Smooth muscle cell of the brain vasculature (primary cell): ENCODE results near the gene HAUS7.

Experiments used
- DNase-seq: peaks from one replicate; pipeline ENCODE4 v3.0.0-alpha.2; 2012; ENCODE audit warnings: low read depth, low spot score

Gene HAUS7

GRCh38 chrX:153440556-153441135 lies 29.7 kb downstream of the HAUS7 start:
- DNase-seq: no peak

GRCh38 chrX:153439977-153440376 lies 30.4 kb downstream of the HAUS7 start:
- no peak for DNase-seq

- peak; percentile 6 for DNase-seq
These were observed 31.8 kb downstream of the HAUS7 start for GRCh38 chrX:153438532-153438931.

GRCh38 chrX:153435845-153436244 lies 34.5 kb downstream of the HAUS7 start:
- DNase-seq: no peak

DNA sequence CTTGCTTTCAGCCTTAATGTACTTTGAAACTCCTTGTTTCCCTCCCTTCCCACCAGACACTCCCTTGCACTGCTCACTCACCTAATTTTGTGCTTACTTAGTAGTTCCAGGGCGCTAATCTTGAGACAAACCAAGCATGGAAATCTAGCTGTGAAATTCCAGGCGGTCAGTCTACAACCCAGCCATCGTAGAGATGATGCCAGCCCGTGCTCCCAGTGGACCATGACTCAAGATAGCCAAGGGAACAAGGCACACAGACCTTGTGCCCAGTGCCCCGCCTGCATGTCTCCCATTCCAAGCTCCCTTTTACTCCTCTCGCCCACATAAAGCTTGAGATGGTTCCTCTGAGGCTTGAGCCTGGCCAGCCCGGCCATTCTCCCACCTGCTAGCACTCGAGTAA lies 35.6 kb downstream of the HAUS7 start:
- no peak for DNase-seq

DNA sequence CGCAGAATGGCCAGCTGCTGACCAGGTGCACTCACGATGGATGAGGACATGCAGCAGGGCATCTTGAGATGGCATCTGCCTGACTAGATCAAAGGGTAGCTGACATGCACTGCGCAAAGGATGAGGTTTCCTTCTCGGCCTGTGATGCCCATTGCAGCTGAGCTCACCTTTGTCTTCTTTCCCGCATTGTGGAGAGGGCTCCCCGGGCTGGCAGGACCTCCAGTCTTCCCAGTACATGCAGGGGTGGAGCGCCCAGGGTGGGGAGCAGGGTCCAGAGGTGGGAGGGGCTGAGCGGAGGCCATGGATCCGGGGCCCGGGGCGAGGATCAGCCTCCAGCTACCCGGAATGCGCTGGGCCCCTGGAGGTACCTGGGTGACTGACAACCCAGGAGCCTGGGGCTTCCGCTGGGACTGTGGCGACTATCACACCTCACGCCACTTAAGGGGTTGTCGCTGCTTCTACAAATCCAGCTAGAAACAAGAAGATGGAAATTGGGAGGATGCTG lies 36.5 kb downstream of the HAUS7 start:
- DNase-seq: no peak

DNA sequence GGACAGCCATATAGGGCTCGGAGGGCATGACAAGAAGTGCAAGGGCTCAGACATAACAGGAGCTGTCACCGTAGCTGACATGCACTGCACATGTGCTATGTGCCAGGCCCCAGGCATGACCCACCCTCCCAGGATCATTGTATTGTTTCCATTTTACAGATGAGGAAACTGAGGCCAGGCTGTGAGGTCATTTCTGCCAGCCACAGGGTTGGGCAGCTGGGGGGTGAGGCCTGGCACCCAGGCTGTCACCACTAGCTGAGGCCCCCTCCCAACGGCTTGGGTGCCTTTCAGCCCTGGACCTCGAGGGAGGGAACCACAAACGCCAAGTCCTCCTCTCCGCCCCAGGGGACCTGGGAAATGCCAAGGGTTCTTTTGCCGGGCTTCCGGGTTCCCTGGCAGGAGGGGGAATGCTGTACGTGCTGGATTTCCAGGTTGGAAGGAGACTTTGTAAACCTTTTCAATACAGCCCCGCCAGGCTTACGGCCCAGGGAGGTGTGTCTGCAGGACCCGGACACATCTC lies 37.2 kb downstream of the HAUS7 start:
- no peak for DNase-seq

GRCh38 chrX:153430796-153431195 lies 39.6 kb downstream of the HAUS7 start:
- no peak for DNase-seq

DNA sequence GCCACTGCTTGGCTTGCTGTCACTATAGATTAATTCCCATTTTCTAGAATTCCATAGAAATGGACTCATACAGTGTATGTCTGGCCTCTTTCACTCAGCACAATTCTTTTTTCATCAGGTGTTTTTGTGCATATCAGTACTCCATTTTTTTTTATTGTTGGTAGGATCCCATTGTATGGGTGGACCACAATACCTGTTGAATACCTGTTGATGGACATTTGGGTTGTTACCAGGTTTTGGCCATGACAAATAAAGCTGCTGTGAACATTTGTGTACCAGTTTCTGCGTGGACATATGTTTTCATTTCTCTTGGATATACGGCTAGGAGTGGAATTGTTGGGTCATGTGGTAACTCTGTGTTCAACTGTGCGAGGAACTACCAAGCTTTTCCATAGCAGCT lies 44.2 kb downstream of the HAUS7 start:
- no peak for DNase-seq

- no peak for DNase-seq
These were observed 46.7 kb downstream of the HAUS7 start for GRCh38 chrX:153423652-153424051.

DNA sequence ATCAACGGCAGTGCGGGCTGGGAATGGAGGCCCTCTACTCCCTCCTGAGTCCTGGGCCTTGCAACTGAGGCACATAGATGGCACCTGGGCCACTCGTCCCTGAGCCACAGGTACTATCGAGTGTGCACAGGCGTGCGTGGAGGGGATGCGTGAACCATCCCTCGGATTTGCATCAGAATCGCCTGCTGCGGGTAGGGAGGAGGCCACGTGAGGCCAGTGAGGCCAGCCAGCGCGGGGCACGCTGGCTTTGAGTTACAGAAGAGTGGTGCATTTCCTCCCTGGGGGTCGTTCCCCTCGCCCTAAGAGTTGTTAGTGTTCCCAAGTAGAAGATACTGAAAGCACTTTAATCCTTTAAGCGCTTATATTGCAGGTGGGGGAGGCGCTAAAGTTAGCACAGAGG lies 48.5 kb downstream of the HAUS7 start:
- no peak for DNase-seq

GRCh38 chrX:153420851-153421599 lies 49.4 kb downstream of the HAUS7 start:
- DNase-seq: no peak

DNA sequence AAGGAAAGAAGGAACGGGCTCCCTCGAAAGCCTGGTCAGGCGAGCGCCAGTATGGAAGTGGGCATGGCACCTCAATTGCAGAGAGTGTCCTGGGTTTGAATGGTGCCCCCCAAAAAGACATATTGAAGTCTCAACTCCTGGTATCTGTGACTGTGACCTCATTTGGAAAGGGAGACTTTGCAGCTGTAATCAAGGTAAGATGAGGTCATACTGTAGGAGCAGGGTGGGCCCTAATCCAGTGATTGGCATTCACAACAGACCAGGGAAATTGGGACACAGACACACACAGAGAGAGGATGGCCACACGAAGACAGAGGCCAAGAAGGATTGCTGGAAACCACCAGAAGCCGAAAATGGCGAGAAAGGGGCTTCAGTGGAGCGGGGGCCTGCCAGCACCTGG lies 52.7 kb downstream of the HAUS7 start:
- DNase-seq: no peak

DNA sequence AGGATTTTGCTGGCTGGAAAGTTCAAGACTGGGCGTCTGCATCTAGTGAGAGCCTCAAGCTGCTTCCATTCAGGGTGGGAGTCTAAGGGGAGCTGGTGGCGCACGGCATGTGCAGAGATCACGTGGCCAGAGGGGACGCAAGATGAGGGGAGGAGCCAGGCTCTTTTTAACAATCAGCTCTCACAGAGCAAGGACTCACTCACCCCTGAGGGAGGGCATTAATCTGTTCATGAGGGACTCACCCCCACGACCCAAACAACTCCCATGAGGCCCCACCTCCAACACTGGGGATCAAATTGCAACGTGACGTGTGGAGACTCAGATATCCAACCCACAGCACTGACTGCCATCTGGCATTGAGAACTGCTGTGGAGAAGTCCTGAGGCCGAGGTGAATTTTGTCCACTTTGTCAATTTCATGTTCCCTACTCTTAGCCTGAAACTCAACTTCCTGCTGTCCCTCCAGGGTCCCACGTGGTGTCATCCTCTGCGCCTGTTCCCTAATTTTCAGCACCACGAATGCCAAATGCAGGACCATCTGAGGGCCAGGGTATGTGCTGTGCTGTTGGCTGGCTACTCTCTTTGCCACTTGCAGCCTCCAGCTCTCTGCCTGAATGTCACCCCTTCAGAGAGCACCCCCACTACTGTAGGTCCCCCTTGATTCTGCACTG lies 53.5 kb downstream of the HAUS7 start:
- no peak for DNase-seq

- DNase-seq: no peak
These were observed 55.4 kb downstream of the HAUS7 start for GRCh38 chrX:153414856-153415510.

DNA sequence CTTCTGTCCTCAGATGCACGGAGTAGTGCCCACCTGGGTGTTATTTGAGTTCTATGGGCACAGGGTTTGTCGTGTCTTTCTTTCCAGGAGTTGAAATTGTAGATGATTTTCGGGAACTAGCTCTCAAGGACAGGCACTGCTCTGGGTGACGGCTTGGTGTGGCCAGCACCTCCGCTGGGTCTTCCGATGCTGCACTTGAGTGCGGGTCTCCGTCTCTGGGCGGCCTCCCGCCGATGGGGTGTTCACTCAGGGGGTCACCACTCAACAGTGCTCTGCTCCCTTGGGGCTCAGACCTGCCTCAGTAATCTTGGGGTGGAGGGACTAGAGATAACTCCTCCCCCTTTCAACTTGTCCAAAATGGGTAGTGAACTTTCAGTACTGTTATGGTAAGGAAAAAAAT lies 56.6 kb downstream of the HAUS7 start:
- no peak for DNase-seq

- no peak for DNase-seq
These were observed 57.3 kb downstream of the HAUS7 start for GRCh38 chrX:153412746-153413720.

GRCh38 chrX:153411988-153412574 lies 58.3 kb downstream of the HAUS7 start:
- DNase-seq: no peak

GRCh38 chrX:153411255-153411987 lies 59.0 kb downstream of the HAUS7 start, which contains the start of gene ZFP92:
Gene ZFP92 (plus strand): TSS chrX:153411472. CDS start chrX:153418323, 6,851 bp downstream.
- DNase-seq: no peak

DNA sequence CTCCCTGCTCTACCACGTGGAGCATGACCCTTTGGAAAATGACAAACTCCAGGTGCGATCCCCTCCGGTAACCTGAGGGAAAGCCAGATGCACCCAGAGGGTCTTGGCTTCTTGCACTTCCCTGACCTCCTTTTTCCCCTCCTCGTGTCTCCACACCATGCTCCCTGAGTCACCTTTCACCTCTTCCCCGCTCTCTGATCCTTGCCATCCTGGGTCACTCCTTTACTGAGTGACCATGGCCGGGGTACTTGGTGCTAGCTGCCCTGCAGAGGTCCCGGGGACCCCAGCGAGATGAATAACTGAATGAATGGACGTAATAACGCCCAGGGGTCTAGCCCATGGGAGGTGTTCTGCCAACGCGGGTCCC lies 59.5 kb downstream of the HAUS7 start:
- DNase-seq: no peak
